Right atrium auricular region (tissue), 2 donors: ENCODE measurements around the gene APC2. TPM values are rescaled to one million over a fixed set of nuclear protein-coding genes. Genes with fewer than 3 reads are reported as not detected.

Source experiments
- DNase-seq: peaks from one replicate; pipeline ENCODE4 v3.0.0-alpha.2; 2019; ENCODE audit warnings: low spot score
- H3K27ac ChIP-seq, 2 donors: fragments of 200-600 bp; sonication (generic); 1 replicate in 1 of 2; 2 replicates in 1 of 2; pipeline ENCODE4 v1.5.1; 2016 to 2019
- H3K27me3 ChIP-seq, 2 donors: fragments of 200-600 bp; sonication (generic); one replicate each; pipeline versions ENCODE4 v1.5.1 to v1.6.0; 2017 to 2019
- H3K36me3 ChIP-seq: fragments of 200-600 bp; sonication (generic); one replicate; pipeline ENCODE4 v1.5.1; 2016
- H3K4me1 ChIP-seq, 2 donors: fragments of 200-600 bp; sonication (generic); one replicate each; pipeline versions ENCODE4 v1.5.1 to v1.6.0; 2017 to 2019
- H3K4me3 ChIP-seq, 2 donors: fragments of 200-600 bp; sonication (generic); 1 replicate in 1 of 2; 2 replicates in 1 of 2; pipeline ENCODE4 v1.5.1; 2017 to 2019; ENCODE audit warnings: mild to moderate bottlenecking in 1 of 2, moderate library complexity in 1 of 2
- H3K9me3 ChIP-seq, 2 donors: fragments of 200-600 bp; sonication (generic); one replicate each; pipeline ENCODE4 v1.5.1; 2019
- CTCF ChIP-seq, 2 donors: fragments of 200-600 bp; sonication (generic); IDR thresholded peaks; one replicate each; pipeline ENCODE4 v1.5.1; 2019; ENCODE audit warnings: antibody characterized with exemption in 2 of 2
- total RNA-seq, 2 donors: library from RNA; depleted of rRNA; stranded (reverse); fragments of >200 nt; gene quantifications; one replicate each; pipeline ENCODE4 v1.1.0, GENCODE V29; 2016

The APC2 gene
- total RNA-seq, 2 donors from 2014 or later = 0.04 to 0.35 TPM

GRCh38 chr19:1423436-1424191 lies 26.3 kb upstream of the APC2 start:
- no peak for TF ChIP-seq CTCF (IDR thresholded peaks at IDR 0.05)
- Histone ChIP-seq H3K36me3 (peaks cover 70% of the 10 kb centered on the region), H3K27me3 (no peaks in the 10 kb centered on the region), H3K9me3 (no peaks in the 10 kb centered on the region), H3K4me3 (no peak overlapping the region), H3K4me1 (peaks cover 0 to 8% of the 10 kb centered on the region in 2 donors), H3K27ac (no peak overlapping the region)
- DNase-seq = no peak

GRCh38 chr19:1424192-1424955 lies 25.5 kb upstream of the APC2 start:
- no peak overlapping the region for H3K4me3 ChIP-seq
- H3K36me3 ChIP-seq = peaks cover 78% of the 10 kb centered on the region
- H3K27ac ChIP-seq = no peak overlapping the region
- no peak for DNase-seq
- TF ChIP-seq CTCF (IDR thresholded peaks at IDR 0.05) = no peak
- H3K27me3 ChIP-seq = no peaks in the 10 kb centered on the region
- no peaks in the 10 kb centered on the region for H3K9me3 ChIP-seq
- H3K4me1 ChIP-seq = peaks cover 0 to 4% of the 10 kb centered on the region in 2 donors

GRCh38 chr19:1425102-1425837 lies 24.7 kb upstream of the APC2 start:
- peaks cover 83% of the 10 kb centered on the region for H3K36me3 ChIP-seq
- H3K27ac ChIP-seq = no peak overlapping the region
- no peak for DNase-seq
- H3K27me3 ChIP-seq = no peaks in the 10 kb centered on the region
- no peaks in the 10 kb centered on the region for H3K9me3 ChIP-seq
- TF ChIP-seq CTCF (IDR thresholded peaks at IDR 0.05) = no peak
- H3K4me3 ChIP-seq = no peak overlapping the region
- H3K4me1 ChIP-seq = peaks cover 0 to 13% of the 10 kb centered on the region in 2 donors

- no peak for TF ChIP-seq CTCF (IDR thresholded peaks at IDR 0.05)
- Histone ChIP-seq H3K27ac (no peak overlapping the region), H3K27me3 (no peaks in the 10 kb centered on the region), H3K4me1 (peaks cover 0 to 14% of the 10 kb centered on the region in 2 donors), H3K9me3 (no peaks in the 10 kb centered on the region), H3K4me3 (no peak overlapping the region), H3K36me3 (peaks cover 83% of the 10 kb centered on the region)
- no peak for DNase-seq
Measured at GRCh38 chr19:1425902-1426301, 24.0 kb upstream of the APC2 start.

GRCh38 chr19:1426736-1427135 lies 23.2 kb upstream of the APC2 start:
- no peak for TF ChIP-seq CTCF (IDR thresholded peaks at IDR 0.05)
- DNase-seq = no peak
- Histone ChIP-seq H3K4me3 (no peak overlapping the region), H3K9me3 (no peaks in the 10 kb centered on the region), H3K4me1 (peaks cover 0 to 14% of the 10 kb centered on the region in 2 donors), H3K27me3 (no peaks in the 10 kb centered on the region), H3K27ac (no peak overlapping the region), H3K36me3 (peaks cover 83% of the 10 kb centered on the region)
